Pancreas (tissue), 10 donors: ENCODE data around the gene NGFR. TPM values are rescaled to one million over a fixed set of nuclear protein-coding genes. Genes with fewer than 3 reads are reported as not detected.

Source experiments
- ATAC-seq, 4 donors: fragments of 200-7000 bp; cut with Tn5 transposase; one replicate each; pipeline versions ENCODE4 v1.8.0 to v1.9.1; 2020; ENCODE audit warnings: mild to moderate bottlenecking in 4 of 4, moderate library complexity in 4 of 4
- DNase-seq, 6 donors: peaks; one replicate each; pipeline ENCODE4 v3.0.0-alpha.2; 2020
- FAIRE-seq: peaks from 2 replicates; lab custom pipeline; 2012; peaks lifted over from hg19 to GRCh38; lab: Jason Lieb, UNC
- H3K27ac ChIP-seq, 4 donors: fragments of 200-600 bp; sonication (generic); 1 replicate in 3 of 4; 2 replicates in 1 of 4; pipeline versions ENCODE4 v1.5.0 to v1.8.0; 2020
- H3K27me3 ChIP-seq, 4 donors: fragments of 200-600 bp; one replicate each; pipeline ENCODE4 v1.8.0; 2021
- H3K36me3 ChIP-seq, 3 donors: fragments of 200-600 bp; sonication (generic) in 1 of 3; one replicate each; pipeline versions ENCODE4 v1.5.0 to v1.8.0; 2020 to 2021
- H3K4me1 ChIP-seq, 3 donors: fragments of 200-600 bp; one replicate each; pipeline ENCODE4 v1.8.0; 2021
- H3K4me3 ChIP-seq, 4 donors: fragments of 200-600 bp; sonication (generic) in 2 of 4; one replicate each; pipeline versions ENCODE4 v1.5.0 to v1.8.0; 2020 to 2021
- H3K9me3 ChIP-seq, 4 donors: fragments of 200-600 bp; one replicate each; pipeline ENCODE4 v1.8.0; 2021
- CTCF ChIP-seq, 4 donors: fragments of 200-600 bp; sonication (generic) in 3 of 4; IDR thresholded peaks; one replicate each; pipeline versions ENCODE4 v1.5.0 to v1.8.0; 2021; ENCODE audit warnings: antibody characterized with exemption in 4 of 4
- WGBS, 2 donors: extraction: QIAGEN DNeasy Blood & Tissue Kit; methylation state at CpG; one replicate each; pipeline ENCODE4 v1.1.7; 2013; 5-methylcytosine and 5-hydroxymethylcytosine counted together
- intact Hi-C, 3 donors: fragments of 100-400 bp; cut with DNase I; formaldehyde crosslinking; loops; one replicate each; pipeline versions ENCODE4 v1.11.1 to v1.14.2; 2022
- polyA plus RNA-seq, 2 donors: library from polyadenylated mRNA; stranded (reverse); fragments of 200-250 nt; gene quantifications; one replicate each; pipeline ENCODE4 v1.2.3, GENCODE V29; 2013
- total RNA-seq, 6 donors: library from RNA; stranded (reverse); fragmentation: NEBNext Ultra II Directional in 4 of 6; extraction: Animal tissue kit (Norgen Biotek cat#: 25700) in 4 of 6; gene quantifications; one replicate each; pipeline versions ENCODE4 v1.2.1 to v1.2.4, GENCODE V29; 2021 to 2023
- donor health status: healthy with polysubstance abuse.
- donor health status: DM: no; HTN: no; CAD: no; lungs with moderate emphysema.
- donor health status: DM: no; HTN: no; CAD: no.
- donor health status: control.
- donor health status: control.
- donor health status: Bipolar disorder and iron deficiency.
- donor health status: DM: yes; HTN: yes; CAD: no.
- donor health status: DM: no; HTN: no; CAD: no.
- donor health status: DM: no; HTN: no; CAD: no.
- donor health status: DM: yes; HTN: yes; CAD: no.

The NGFR gene
- total and polyA plus RNA-seq, 8 donors, result 1.1 to 19.0 (median 4.7) TPM

- Histone ChIP-seq H3K36me3 (no peaks in the 10 kb centered on the region), H3K9me3 (no peaks in the 10 kb centered on the region), H3K4me3 (no peak overlapping the region), H3K4me1 (no peaks in the 10 kb centered on the region), H3K27ac (no peak overlapping the region), H3K27me3 (no peaks in the 10 kb centered on the region)
- no peak for TF ChIP-seq CTCF (IDR thresholded peaks at IDR 0.05)
- DNase-seq, result no peak
- ATAC-seq, result no peak
- intact Hi-C loops, result no loop called here
- FAIRE-seq, result no peak
- WGBS, 2 donors, result 60 to 66% methylated on average over 8 of the region's 8 CpGs
Observed at GRCh38 chr17:49487183-49487582, 7.9 kb upstream of the NGFR start.

- intact Hi-C loops, result no loop called here
- no peaks in the 10 kb centered on the region for H3K27me3 ChIP-seq
- FAIRE-seq, result no peak
Observed at GRCh38 chr17:49488612-49489011, 6.5 kb upstream of the NGFR start.

GRCh38 chr17:49489348-49489747 is 5.7 kb upstream of the NGFR start:
- DNase-seq, result no peak
- Histone ChIP-seq H3K36me3 (no peaks in the 10 kb centered on the region), H3K4me3 (no peak overlapping the region), H3K9me3 (no peaks in the 10 kb centered on the region), H3K27ac (no peak overlapping the region), H3K4me1 (no peaks in the 10 kb centered on the region), H3K27me3 (no peaks in the 10 kb centered on the region)
- intact Hi-C loops, result no loop called here
- no peak for ATAC-seq
- no peak for TF ChIP-seq CTCF (IDR thresholded peaks at IDR 0.05)
- FAIRE-seq, result no peak
- 82 to 86% methylated on average over 4 of the region's 4 CpGs for WGBS, 2 donors

More at GRCh38 chr17:49488612-49489011, 6.5 kb upstream of the NGFR start:
- Histone ChIP-seq H3K4me3 (no peak overlapping the region), H3K4me1 (no peaks in the 10 kb centered on the region), H3K36me3 (no peaks in the 10 kb centered on the region), H3K9me3 (no peaks in the 10 kb centered on the region), H3K27ac (no peak overlapping the region)
- DNase-seq (no peak), ATAC-seq (no peak)
- TF ChIP-seq CTCF (IDR thresholded peaks at IDR 0.05), result no peak
- WGBS, 2 donors, result 49% methylated on average over 8 of the region's 8 CpGs

- DNase-seq, result no peak
- no peak overlapping the region for H3K27ac ChIP-seq
- H3K4me3 ChIP-seq, result no peak overlapping the region
- no peaks in the 10 kb centered on the region for H3K36me3 ChIP-seq
- intact Hi-C loops, result loop anchor here in 1 of 3 donors (5.0 kb wide), 1 partner anchor 62 kb away; no protein-coding TSS in a partner anchor
- no peaks in the 10 kb centered on the region for H3K27me3 ChIP-seq
- ATAC-seq, result no peak
- peaks cover 0 to 1% (median 0%) of the 10 kb centered on the region in 3 donors for H3K4me1 ChIP-seq
- H3K9me3 ChIP-seq, result no peaks in the 10 kb centered on the region
- WGBS, 2 donors, result 56 to 58% methylated on average over 6 of the region's 6 CpGs
- no peak for TF ChIP-seq CTCF (IDR thresholded peaks at IDR 0.05)
- no peak for FAIRE-seq
Observed at GRCh38 chr17:49490276-49490675, 4.8 kb upstream of the NGFR start.

GRCh38 chr17:49491192-49491769 is 3.8 kb upstream of the NGFR start:
- Histone ChIP-seq H3K36me3 (no peaks in the 10 kb centered on the region), H3K4me3 (no peak overlapping the region), H3K9me3 (no peaks in the 10 kb centered on the region), H3K4me1 (peaks cover 0 to 10% (median 4%) of the 10 kb centered on the region in 3 donors), H3K27me3 (peaks cover 0 to 4% (median 0%) of the 10 kb centered on the region in 4 donors), H3K27ac (no peak overlapping the region)
- WGBS, 2 donors, result 45 to 53% methylated on average over 5 of the region's 5 CpGs
- intact Hi-C loops, result loop anchor here in 1 of 3 donors (5.0 kb wide), 1 partner anchor 61 kb away; no protein-coding TSS in a partner anchor
- DNase-seq (no peak), FAIRE-seq (no peak), ATAC-seq (no peak)
- TF ChIP-seq CTCF (IDR thresholded peaks at IDR 0.05), result no peak
